ENCODE results near the gene ARFRP1. TPM values are rescaled to one million over a fixed set of nuclear protein-coding genes. Genes with fewer than 3 reads are reported as not detected.

ARFRP1 gene
- total and polyA plus RNA-seq, 2 of the 4 experiments (the other 2 are of a cell fraction) = 25.3 to 36.6 TPM

DNA sequence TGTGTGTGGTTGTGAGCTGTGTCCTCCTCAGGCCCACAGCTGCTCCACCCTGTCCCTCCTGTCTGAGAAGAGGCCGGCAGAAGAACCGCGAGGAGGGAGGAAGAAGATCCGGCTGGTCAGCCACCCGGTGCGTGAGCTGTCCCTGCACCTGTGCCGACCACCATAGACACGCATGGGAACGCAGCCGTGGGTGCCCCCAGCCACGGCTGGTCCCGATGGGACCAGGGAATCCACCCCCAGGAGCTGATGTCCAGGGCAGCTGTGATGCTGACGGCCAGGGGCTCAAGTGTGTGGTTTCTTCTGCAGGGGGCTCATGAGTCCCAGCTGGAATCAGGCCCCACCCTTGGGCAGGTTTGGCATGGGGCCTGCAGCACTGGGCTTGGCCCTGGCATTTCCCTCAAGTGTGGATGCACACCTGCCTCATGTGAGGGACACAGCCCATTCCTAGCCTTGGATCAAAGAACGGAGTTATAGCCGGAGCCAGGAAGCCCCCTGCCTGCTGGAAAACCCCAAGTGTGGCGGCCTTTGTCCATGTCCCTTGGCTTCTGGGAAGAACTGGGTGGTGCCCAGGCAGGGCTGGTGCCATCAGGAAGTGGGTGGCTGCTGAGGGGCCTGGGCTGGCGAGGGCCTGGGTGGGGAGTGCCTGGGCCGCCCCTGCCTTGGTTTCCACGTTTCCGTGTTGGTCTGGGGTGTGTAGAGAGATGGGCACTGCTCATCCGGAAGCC, 15.9 kb downstream of the ARFRP1 start:
- intact Hi-C loops (cut with micrococcal nuclease) = no loop called here
- dilution Hi-C loops (cut with HindIII; ENCODE audit: low sequenced_read_pairs, unreplicated experiment) = no loop called here
- TF ChIP-seq RAD21 (IDR thresholded peaks at IDR 0.05; ENCODE audit: low read length) (no peak), MAZ (IDR thresholded peaks at IDR 0.05; ENCODE audit: borderline replicate concordance, low read depth, low read length) (no peak), MAFK (IDR thresholded peaks at IDR 0.05; ENCODE audit: low read depth, low read length) (no peak), FOS (IDR thresholded peaks at IDR 0.05; ENCODE audit: low read depth, low read length) (no peak), POLR2A (IDR thresholded peaks at IDR 0.05; ENCODE audit: low read depth, low read length) (no peak), CHD1 (IDR thresholded peaks at IDR 0.05; ENCODE audit: low read depth, low read length) (no peak), SMC3 (IDR thresholded peaks at IDR 0.05; ENCODE audit: low read depth, low read length) (no peak), CEBPB (IDR thresholded peaks at IDR 0.05; ENCODE audit: low read depth, low read length) (no peak), NFE2L2 (IDR thresholded peaks at IDR 0.05; ENCODE audit: low read depth, low read length) (no peak), RFX5 (IDR thresholded peaks at IDR 0.05; ENCODE audit: low read depth, low read length) (no peak), RCOR1 (IDR thresholded peaks at IDR 0.05; ENCODE audit: insufficient replicate concordance, low read length) (no peak), MXI1 (IDR thresholded peaks at IDR 0.05; ENCODE audit: borderline replicate concordance, low read depth, low read length) (no peak), BHLHE40 (IDR thresholded peaks at IDR 0.05; ENCODE audit: low read depth, low read length) (no peak)
- TF ChIP-seq, protein P1, sequence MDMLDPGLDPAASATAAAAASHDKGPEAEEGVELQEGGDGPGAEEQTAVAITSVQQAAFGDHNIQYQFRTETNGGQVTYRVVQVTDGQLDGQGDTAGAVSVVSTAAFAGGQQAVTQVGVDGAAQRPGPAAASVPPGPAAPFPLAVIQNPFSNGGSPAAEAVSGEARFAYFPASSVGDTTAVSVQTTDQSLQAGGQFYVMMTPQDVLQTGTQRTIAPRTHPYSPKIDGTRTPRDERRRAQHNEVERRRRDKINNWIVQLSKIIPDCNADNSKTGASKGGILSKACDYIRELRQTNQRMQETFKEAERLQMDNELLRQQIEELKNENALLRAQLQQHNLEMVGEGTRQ (IDR thresholded peaks at IDR 0.05; ENCODE audit: low read depth, low read length) = no peak
- TF ChIP-seq, protein P2, sequence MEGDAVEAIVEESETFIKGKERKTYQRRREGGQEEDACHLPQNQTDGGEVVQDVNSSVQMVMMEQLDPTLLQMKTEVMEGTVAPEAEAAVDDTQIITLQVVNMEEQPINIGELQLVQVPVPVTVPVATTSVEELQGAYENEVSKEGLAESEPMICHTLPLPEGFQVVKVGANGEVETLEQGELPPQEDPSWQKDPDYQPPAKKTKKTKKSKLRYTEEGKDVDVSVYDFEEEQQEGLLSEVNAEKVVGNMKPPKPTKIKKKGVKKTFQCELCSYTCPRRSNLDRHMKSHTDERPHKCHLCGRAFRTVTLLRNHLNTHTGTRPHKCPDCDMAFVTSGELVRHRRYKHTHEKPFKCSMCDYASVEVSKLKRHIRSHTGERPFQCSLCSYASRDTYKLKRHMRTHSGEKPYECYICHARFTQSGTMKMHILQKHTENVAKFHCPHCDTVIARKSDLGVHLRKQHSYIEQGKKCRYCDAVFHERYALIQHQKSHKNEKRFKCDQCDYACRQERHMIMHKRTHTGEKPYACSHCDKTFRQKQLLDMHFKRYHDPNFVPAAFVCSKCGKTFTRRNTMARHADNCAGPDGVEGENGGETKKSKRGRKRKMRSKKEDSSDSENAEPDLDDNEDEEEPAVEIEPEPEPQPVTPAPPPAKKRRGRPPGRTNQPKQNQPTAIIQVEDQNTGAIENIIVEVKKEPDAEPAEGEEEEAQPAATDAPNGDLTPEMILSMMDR (conservative IDR thresholded peaks at IDR 0.05; ENCODE audit: low read depth, low read length) = no peak

More for the DNA sequence above, 15.9 kb downstream of the ARFRP1 start:
- BruUV-seq (replicated peaks) = no TSS peak
- H3K18ac ChIP-seq (ENCODE audit: low read depth, low read length) = no peak overlapping the region
- H4K8ac ChIP-seq (ENCODE audit: low read depth in 2 of 2, low read length in 2 of 2) = no peak overlapping the region
- peak overlapping the region; percentile 32 for H2AFZ ChIP-seq (replicated peaks; ENCODE audit: low read length, poor library complexity)
- ATAC-seq (ENCODE audit: low read depth) = no peak
- no peak overlapping the region; the same call in 1 of the 2 replicates for H3K4ac ChIP-seq (ENCODE audit: low read depth, low read length)
- H3K23ac ChIP-seq (ENCODE audit: low read depth, low read length) = no peak overlapping the region
- H4K91ac ChIP-seq (ENCODE audit: insufficient read depth, low read depth, low read length) = no peak overlapping the region
- peaks cover 9% of the 10 kb centered on the region; the same call in 1 of the 2 replicates for H3K36me3 ChIP-seq (ENCODE audit: control insufficient read depth, insufficient read depth, low read length)
- no peak overlapping the region for H2BK20ac ChIP-seq (ENCODE audit: low read depth, low read length)
- DNase-seq = no peak
- H3K79me1 ChIP-seq (ENCODE audit: low read depth in 1 of 2, low read length in 2 of 2) = peaks cover 0 to 13% of the 10 kb centered on the region in 2 experiments; a peak in 2 of 4 replicates
- H2BK120ac ChIP-seq (ENCODE audit: low read depth, low read length) = no peak overlapping the region
- H3K4me1 ChIP-seq (ENCODE audit: control insufficient read depth, insufficient read depth, low read length) = peaks cover 8% of the 10 kb centered on the region
- H3K4me2 ChIP-seq (ENCODE audit: low read depth, low read length) = no peak overlapping the region
- no peak overlapping the region for H3K4me3 ChIP-seq (ENCODE audit: insufficient read depth, low read depth, low read length)
- no peak overlapping the region for H2BK15ac ChIP-seq (ENCODE audit: low read depth, low read length)
- H3K9ac ChIP-seq (ENCODE audit: low read depth, low read length) = no peak overlapping the region
- H3K9me3 ChIP-seq (ENCODE audit: control insufficient read depth, insufficient read depth, low read length) = no peaks in the 10 kb centered on the region
- no peak overlapping the region for H3K14ac ChIP-seq (replicated peaks; ENCODE audit: low read depth, low read length)
- no peaks in the 10 kb centered on the region for H4K20me1 ChIP-seq (ENCODE audit: insufficient read depth, low read length)
- CTCF ChIA-PET = interaction anchor here (0.6 kb wide), 1 partner anchor 135 kb away, joined by 7 read pairs; no protein-coding TSS in a partner anchor
- H3K27ac ChIP-seq (ENCODE audit: insufficient read depth, low read length) = no peak overlapping the region
- H2BK5ac ChIP-seq (ENCODE audit: low read depth, low read length, poor library complexity, severe bottlenecking) = no peak overlapping the region
- WGBS, 2 experiments (ENCODE audit: extremely low coverage in 2 of 2, insufficient read length in 1 of 2) = 90% methylated on average over 12 of the region's 21 CpGs; no CpG with 5 or more reads in 1 of the 2 experiments
- H3K56ac ChIP-seq (ENCODE audit: extremely low read depth, insufficient read depth, low read length) = no peak overlapping the region
- POLR2A ChIA-PET (ENCODE audit: unreplicated experiment) = no interaction called here
- H4K5ac ChIP-seq (ENCODE audit: low read depth, low read length) = no peak overlapping the region
- in situ Hi-C loops (cut with MboI; ENCODE audit: low sequenced_read_pairs) = no loop called here
- H3K27me3 ChIP-seq (ENCODE audit: control insufficient read depth, insufficient read depth, low read length) = no peaks in the 10 kb centered on the region
- H2AK5ac ChIP-seq (ENCODE audit: low read depth, low read length) = no peak overlapping the region; the same call in 1 of the 2 replicates
- H2AK9ac ChIP-seq (replicated peaks; ENCODE audit: low read depth, low read length, poor library complexity) = peak overlapping the region; percentile 76
- H3K9me1 ChIP-seq (ENCODE audit: insufficient read depth, low read length) = peaks cover 2% of the 10 kb centered on the region; the same call in 1 of the 2 replicates
